Measurements from ENCODE around the gene GALNTL6. TPM values are rescaled to one million over a fixed set of nuclear protein-coding genes. Genes with fewer than 3 reads are reported as not detected.

GALNTL6 gene
- total and polyA plus RNA-seq, 2 of the 4 experiments (the other 2 are of a cell fraction) = under 0.01 TPM; not detected in 1

GRCh38 chr4:172243551-172243950 lies 430.3 kb downstream of the GALNTL6 start:
- dilution Hi-C loops (cut with HindIII; ENCODE audit: low sequenced_read_pairs, unreplicated experiment) (no loop called here), intact Hi-C loops (cut with micrococcal nuclease) (no loop called here), in situ Hi-C loops (cut with MboI; ENCODE audit: low sequenced_read_pairs) (no loop called here)
- H3K4me3 ChIP-seq (ENCODE audit: insufficient read depth, low read depth, low read length) = no peak overlapping the region
- H2BK120ac ChIP-seq (ENCODE audit: low read depth, low read length) = no peak overlapping the region
- H2AK9ac ChIP-seq (replicated peaks; ENCODE audit: low read depth, low read length, poor library complexity) = no peak overlapping the region
- DNase-seq (no peak), ATAC-seq (ENCODE audit: low read depth) (no peak)
- no CpG with 5 or more reads among the region's 4 CpGs for WGBS, 2 experiments (ENCODE audit: extremely low coverage in 2 of 2, insufficient read length in 1 of 2)
- no peaks in the 10 kb centered on the region for H3K27me3 ChIP-seq (ENCODE audit: control insufficient read depth, insufficient read depth, low read length)
- H3K27ac ChIP-seq (ENCODE audit: insufficient read depth, low read length) = no peak overlapping the region
- H3K4ac ChIP-seq (ENCODE audit: low read depth, low read length) = no peak overlapping the region
- ChIA-PET POLR2A (ENCODE audit: unreplicated experiment) (no interaction called here), CTCF (no interaction called here)
- no peak overlapping the region for H2BK5ac ChIP-seq (ENCODE audit: low read depth, low read length, poor library complexity, severe bottlenecking)
- H4K5ac ChIP-seq (ENCODE audit: low read depth, low read length) = no peak overlapping the region
- no peak overlapping the region for H3K9ac ChIP-seq (ENCODE audit: low read depth, low read length)
- no peaks in the 10 kb centered on the region for H3K79me1 ChIP-seq (ENCODE audit: low read depth in 1 of 2, low read length in 2 of 2)
- no peak overlapping the region for H3K23ac ChIP-seq (ENCODE audit: low read depth, low read length)
- no peak overlapping the region for H3K4me2 ChIP-seq (ENCODE audit: low read depth, low read length)
- TF ChIP-seq MAZ (IDR thresholded peaks at IDR 0.05; ENCODE audit: borderline replicate concordance, low read depth, low read length) (no peak), SMC3 (IDR thresholded peaks at IDR 0.05; ENCODE audit: low read depth, low read length) (no peak), CHD1 (IDR thresholded peaks at IDR 0.05; ENCODE audit: low read depth, low read length) (no peak), CEBPB (IDR thresholded peaks at IDR 0.05; ENCODE audit: low read depth, low read length) (no peak), CTCF (conservative IDR thresholded peaks at IDR 0.05; ENCODE audit: low read depth, low read length) (no peak), POLR2A (IDR thresholded peaks at IDR 0.05; ENCODE audit: low read depth, low read length) (no peak), FOS (IDR thresholded peaks at IDR 0.05; ENCODE audit: low read depth, low read length) (no peak), RCOR1 (IDR thresholded peaks at IDR 0.05; ENCODE audit: insufficient replicate concordance, low read length) (no peak)
- no TSS peak for BruUV-seq (replicated peaks)
- no peak overlapping the region for H4K8ac ChIP-seq (ENCODE audit: low read depth in 2 of 2, low read length in 2 of 2)
- H3K14ac ChIP-seq (replicated peaks; ENCODE audit: low read depth, low read length) = no peak overlapping the region
- no peaks in the 10 kb centered on the region for H3K9me1 ChIP-seq (ENCODE audit: insufficient read depth, low read length)
- H4K91ac ChIP-seq (ENCODE audit: insufficient read depth, low read depth, low read length) = no peak overlapping the region
- no peaks in the 10 kb centered on the region for H4K20me1 ChIP-seq (ENCODE audit: insufficient read depth, low read length)
- H2BK15ac ChIP-seq (ENCODE audit: low read depth, low read length) = no peak overlapping the region
- H2AK5ac ChIP-seq (ENCODE audit: low read depth, low read length) = no peak overlapping the region
- H3K4me1 ChIP-seq (ENCODE audit: control insufficient read depth, insufficient read depth, low read length) = no peaks in the 10 kb centered on the region
- no peaks in the 10 kb centered on the region for H3K36me3 ChIP-seq (ENCODE audit: control insufficient read depth, insufficient read depth, low read length)
- H3K18ac ChIP-seq (ENCODE audit: low read depth, low read length) = no peak overlapping the region
- no peak overlapping the region for H2AFZ ChIP-seq (replicated peaks; ENCODE audit: low read length, poor library complexity)
- H2BK20ac ChIP-seq (ENCODE audit: low read depth, low read length) = no peak overlapping the region
- H3K9me3 ChIP-seq (ENCODE audit: control insufficient read depth, insufficient read depth, low read length) = no peaks in the 10 kb centered on the region
- H3K56ac ChIP-seq (ENCODE audit: extremely low read depth, insufficient read depth, low read length) = no peak overlapping the region
